HepG2 (cell line): Measurements from ENCODE around the gene PMFBP1.

ENCODE experiments used
- ARNT ChIP-seq: fragments of 450-650 bp; IDR thresholded peaks from 2 replicates; pipeline ENCODE4 v1.6.1; 2017
- FOXC1 ChIP-seq: sonication (generic); formaldehyde crosslinking; IDR thresholded peaks from 2 replicates; pipeline ENCODE4 v1.8.0; 2022; ENCODE audit warnings: mild to moderate bottlenecking, missing genetic modification reagents, borderline replicate concordance
- HCFC1 ChIP-seq: fragments of 150-350 bp; IDR thresholded peaks from 2 replicates; pipeline ENCODE4 v1.6.1; 2014; ENCODE audit warnings: low read depth, low read length
- HDAC2 ChIP-seq: sonication (generic); formaldehyde crosslinking; IDR thresholded peaks from 2 replicates; pipeline ENCODE4 v1.4.0; 2020; ENCODE audit warnings: missing genetic modification reagents
- PLRG1 ChIP-seq: fragments of 450-650 bp; conservative IDR thresholded peaks from 2 replicates; pipeline ENCODE4 v1.6.1; 2016
- TBL1XR1 ChIP-seq: fragments of 150-350 bp; IDR thresholded peaks from 2 replicates; pipeline ENCODE4 v1.6.1; 2014; ENCODE audit warnings: borderline replicate concordance, low read length; ENCODE audit not compliant: partially characterized antibody
- ZNF335 ChIP-seq: sonication (generic); formaldehyde crosslinking; IDR thresholded peaks from 2 replicates; pipeline ENCODE4 v1.4.0; 2020; ENCODE audit warnings: missing genetic modification reagents
- TF ChIP-seq, protein P1 (sequence below): sonication (generic); formaldehyde crosslinking; IDR thresholded peaks from 2 replicates; pipeline ENCODE4 v1.5.0; 2020; ENCODE audit warnings: mild to moderate bottlenecking, missing genetic modification reagents, moderate library complexity
- TF ChIP-seq, protein P2 (sequence below): sonication (generic); formaldehyde crosslinking; IDR thresholded peaks from 2 replicates; pipeline ENCODE4 v1.4.0; 2020; ENCODE audit warnings: missing genetic modification reagents

DNA sequence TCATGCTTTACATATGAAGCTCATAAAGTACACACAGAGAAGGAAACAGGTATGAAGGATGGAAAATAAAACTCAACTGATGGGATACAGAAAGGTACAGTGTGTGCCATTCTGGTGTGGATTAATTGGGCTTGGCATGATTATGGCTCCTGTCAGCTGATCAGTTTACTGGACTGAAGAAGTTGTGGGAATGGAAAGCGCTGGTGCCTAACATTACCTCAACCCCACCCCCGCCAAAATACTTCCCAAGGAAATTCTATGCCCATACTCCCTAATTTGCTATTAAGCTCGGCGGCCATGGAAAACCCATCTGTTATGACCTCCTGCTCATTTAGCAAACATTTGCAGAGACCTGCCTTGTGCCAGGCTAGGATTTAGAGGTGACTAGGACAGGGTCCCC lies 16.6 kb upstream of the PMFBP1 start:
- TF ChIP-seq PLRG1 (no peak), ZNF335 (CRISPR knock-in tag) (no peak), FOXC1 (CRISPR knock-in tag) (no peak), ARNT (no peak), HCFC1 (no peak), HDAC2 (CRISPR knock-in tag) (no peak), TBL1XR1 (no peak)
- TF ChIP-seq, protein P1, sequence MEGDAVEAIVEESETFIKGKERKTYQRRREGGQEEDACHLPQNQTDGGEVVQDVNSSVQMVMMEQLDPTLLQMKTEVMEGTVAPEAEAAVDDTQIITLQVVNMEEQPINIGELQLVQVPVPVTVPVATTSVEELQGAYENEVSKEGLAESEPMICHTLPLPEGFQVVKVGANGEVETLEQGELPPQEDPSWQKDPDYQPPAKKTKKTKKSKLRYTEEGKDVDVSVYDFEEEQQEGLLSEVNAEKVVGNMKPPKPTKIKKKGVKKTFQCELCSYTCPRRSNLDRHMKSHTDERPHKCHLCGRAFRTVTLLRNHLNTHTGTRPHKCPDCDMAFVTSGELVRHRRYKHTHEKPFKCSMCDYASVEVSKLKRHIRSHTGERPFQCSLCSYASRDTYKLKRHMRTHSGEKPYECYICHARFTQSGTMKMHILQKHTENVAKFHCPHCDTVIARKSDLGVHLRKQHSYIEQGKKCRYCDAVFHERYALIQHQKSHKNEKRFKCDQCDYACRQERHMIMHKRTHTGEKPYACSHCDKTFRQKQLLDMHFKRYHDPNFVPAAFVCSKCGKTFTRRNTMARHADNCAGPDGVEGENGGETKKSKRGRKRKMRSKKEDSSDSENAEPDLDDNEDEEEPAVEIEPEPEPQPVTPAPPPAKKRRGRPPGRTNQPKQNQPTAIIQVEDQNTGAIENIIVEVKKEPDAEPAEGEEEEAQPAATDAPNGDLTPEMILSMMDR (CRISPR knock-in tag): no peak
- TF ChIP-seq, protein P2, sequence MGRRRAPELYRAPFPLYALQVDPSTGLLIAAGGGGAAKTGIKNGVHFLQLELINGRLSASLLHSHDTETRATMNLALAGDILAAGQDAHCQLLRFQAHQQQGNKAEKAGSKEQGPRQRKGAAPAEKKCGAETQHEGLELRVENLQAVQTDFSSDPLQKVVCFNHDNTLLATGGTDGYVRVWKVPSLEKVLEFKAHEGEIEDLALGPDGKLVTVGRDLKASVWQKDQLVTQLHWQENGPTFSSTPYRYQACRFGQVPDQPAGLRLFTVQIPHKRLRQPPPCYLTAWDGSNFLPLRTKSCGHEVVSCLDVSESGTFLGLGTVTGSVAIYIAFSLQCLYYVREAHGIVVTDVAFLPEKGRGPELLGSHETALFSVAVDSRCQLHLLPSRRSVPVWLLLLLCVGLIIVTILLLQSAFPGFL (CRISPR knock-in tag): no peak
